HEK293 (cell line): ENCODE results near the gene AMMECR1.

ENCODE experiments used
- CTCF ChIA-PET: fragments of 350-600 bp; formaldehyde crosslinking; extraction: SDS; loops from one replicate; lab custom pipeline; 2021; ENCODE audit warnings: antibody characterized with exemption; lab: Yijun Ruan, JAX
- POLR2A ChIA-PET: fragments of 300-600 bp; formaldehyde crosslinking; extraction: SDS; loops from one replicate; lab custom pipeline; 2020; ENCODE audit warnings: antibody characterized with exemption, inconsistent platforms; lab: Yijun Ruan, JAX
- H3K27ac ChIP-seq: fragments of 200-500 bp; sonication (Bioruptor generic); 2 replicates; pipeline ENCODE4 v1.5.1; 2014; ENCODE audit warnings: low read depth, low read length, control low read depth, inconsistent platforms; ENCODE audit errors: extremely low read depth
- H3K36me3 ChIP-seq, 2 experiments: fragments of 200-500 bp in 1 of 2; sonication (Bioruptor generic) in 1 of 2; 1 replicate in 1 of 2; 2 replicates in 1 of 2; pipeline ENCODE4 v1.5.1; 2014 to 2017; ENCODE audit warnings: inconsistent platforms in 2 of 2, low read length in 2 of 2; ENCODE audit not compliant: control insufficient read depth in 2 of 2, insufficient read depth in 1 of 2
- H3K4me1 ChIP-seq: fragments of 200-500 bp; sonication (Bioruptor generic); 2 replicates; pipeline ENCODE4 v1.5.1; 2014; ENCODE audit warnings: mild to moderate bottlenecking, low read length, inconsistent platforms; ENCODE audit not compliant: control insufficient read depth, insufficient read depth
- H3K4me3 ChIP-seq: 2 replicates; pipeline ENCODE4 v1.5.1; 2011; ENCODE audit warnings: low read depth, mild to moderate bottlenecking, control low read depth, low read length, moderate library complexity
- H3K9me3 ChIP-seq: fragments of 200-500 bp; sonication (Bioruptor generic); 2 replicates; pipeline ENCODE4 v1.5.1; 2014; ENCODE audit warnings: low read depth, low read length, inconsistent platforms; ENCODE audit not compliant: control insufficient read depth, insufficient read depth
- BCL11B ChIP-seq: fragments of 450-650 bp; formaldehyde crosslinking; IDR thresholded peaks from 2 replicates; pipeline ENCODE4 v1.5.1; 2016; ENCODE audit warnings: low read depth, missing biosample characterization, missing genetic modification characterization
- GLI4 ChIP-seq: fragments of 450-650 bp; formaldehyde crosslinking; IDR thresholded peaks from 2 replicates; pipeline ENCODE4 v1.5.1; 2016; ENCODE audit warnings: missing biosample characterization, missing genetic modification characterization
- HOXC10 ChIP-seq: sonication (generic); formaldehyde crosslinking; IDR thresholded peaks from 2 replicates; pipeline ENCODE4 v1.8.1; 2023; ENCODE audit warnings: mild to moderate bottlenecking, missing genetic modification reagents
- SCRT2 ChIP-seq: fragments of 450-650 bp; formaldehyde crosslinking; IDR thresholded peaks from 2 replicates; pipeline ENCODE4 v1.5.1; 2016; ENCODE audit warnings: missing biosample characterization, missing genetic modification characterization
- SP7 ChIP-seq: fragments of 450-650 bp; formaldehyde crosslinking; IDR thresholded peaks from 2 replicates; pipeline ENCODE4 v1.5.1; 2016; ENCODE audit warnings: missing biosample characterization, missing genetic modification characterization
- ZBTB48 ChIP-seq: fragments of 450-650 bp; formaldehyde crosslinking; IDR thresholded peaks from 2 replicates; pipeline ENCODE4 v1.5.1; 2016; ENCODE audit warnings: missing biosample characterization, missing genetic modification characterization
- ZNF132 ChIP-seq: fragments of 450-650 bp; formaldehyde crosslinking; IDR thresholded peaks from 2 replicates; pipeline ENCODE4 v1.5.1; 2017; ENCODE audit warnings: missing biosample characterization, missing genetic modification characterization, borderline replicate concordance
- ZNF211 ChIP-seq: fragments of 450-650 bp; formaldehyde crosslinking; IDR thresholded peaks from 2 replicates; pipeline ENCODE4 v1.5.1; 2016; ENCODE audit warnings: low read depth, missing biosample characterization, missing genetic modification characterization
- ZNF248 ChIP-seq: fragments of 450-650 bp; formaldehyde crosslinking; IDR thresholded peaks from 2 replicates; pipeline ENCODE4 v1.5.1; 2017; ENCODE audit warnings: missing biosample characterization, missing genetic modification characterization
- ZNF324 ChIP-seq: fragments of 450-650 bp; formaldehyde crosslinking; IDR thresholded peaks from 2 replicates; pipeline ENCODE4 v1.5.1; 2016; ENCODE audit warnings: missing biosample characterization, missing genetic modification characterization
- ZNF366 ChIP-seq: fragments of 450-650 bp; formaldehyde crosslinking; conservative IDR thresholded peaks from 2 replicates; pipeline ENCODE4 v1.5.1; 2016; ENCODE audit warnings: missing biosample characterization, missing genetic modification characterization
- ZNF624 ChIP-seq: fragments of 450-650 bp; formaldehyde crosslinking; IDR thresholded peaks from 2 replicates; pipeline ENCODE4 v1.5.1; 2017; ENCODE audit warnings: missing biosample characterization, missing genetic modification characterization
- TF ChIP-seq, protein P1 (sequence below): fragments of 450-650 bp; formaldehyde crosslinking; IDR thresholded peaks from 2 replicates; pipeline ENCODE4 v1.5.1; 2016; ENCODE audit warnings: missing biosample characterization, missing genetic modification characterization
- TF ChIP-seq, protein P2 (sequence below): fragments of 450-650 bp; formaldehyde crosslinking; IDR thresholded peaks from 2 replicates; pipeline ENCODE4 v1.5.1; 2017; ENCODE audit warnings: missing biosample characterization, missing genetic modification characterization
- TF ChIP-seq, protein P3 (sequence below): fragments of 450-650 bp; formaldehyde crosslinking; IDR thresholded peaks from 2 replicates; pipeline ENCODE4 v1.5.1; 2016; ENCODE audit warnings: missing biosample characterization, missing genetic modification characterization, borderline replicate concordance
- TF ChIP-seq, protein P4 (sequence below): fragments of 450-650 bp; formaldehyde crosslinking; IDR thresholded peaks from 2 replicates; pipeline ENCODE4 v1.5.1; 2016; ENCODE audit warnings: missing biosample characterization, missing genetic modification characterization
- TF ChIP-seq, protein P5 (sequence below): fragments of 450-650 bp; formaldehyde crosslinking; IDR thresholded peaks from 2 replicates; pipeline ENCODE4 v1.5.1; 2016; ENCODE audit warnings: missing biosample characterization, missing genetic modification characterization

AMMECR1 gene

DNA sequence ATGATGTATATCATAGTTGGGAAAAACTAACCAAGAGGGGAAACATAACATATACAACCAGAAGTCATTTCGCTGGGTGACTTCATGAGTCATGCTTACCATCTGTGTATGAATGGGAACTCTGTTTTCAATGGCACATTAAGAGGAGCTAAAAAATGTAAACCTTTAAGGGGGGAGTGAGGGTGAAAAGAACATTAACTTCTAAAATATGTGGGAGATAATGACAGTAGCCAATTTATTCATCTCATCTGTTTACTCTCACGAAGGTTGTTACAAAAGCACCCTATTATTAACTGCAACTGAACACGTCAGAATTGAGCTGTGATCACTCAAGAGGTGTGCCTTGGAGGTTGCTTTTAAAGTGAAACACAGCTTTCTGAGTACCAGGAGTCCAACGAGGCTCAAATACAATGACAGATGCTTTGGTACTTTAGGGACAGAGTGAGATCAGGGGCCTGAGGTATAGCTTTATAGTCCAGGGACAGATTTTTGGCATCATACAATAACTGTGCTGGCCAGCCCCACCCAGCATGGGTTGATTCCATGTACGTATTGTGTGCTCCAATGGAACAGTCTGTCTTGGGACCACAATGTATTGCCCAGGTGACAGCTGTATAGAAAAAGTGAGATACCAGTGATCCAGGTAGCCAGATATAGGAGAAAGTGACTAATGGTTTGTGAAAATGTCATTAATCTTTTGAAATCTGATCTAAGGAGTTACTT, 107.3 kb downstream of the AMMECR1 start:
- TF ChIP-seq, protein P1, sequence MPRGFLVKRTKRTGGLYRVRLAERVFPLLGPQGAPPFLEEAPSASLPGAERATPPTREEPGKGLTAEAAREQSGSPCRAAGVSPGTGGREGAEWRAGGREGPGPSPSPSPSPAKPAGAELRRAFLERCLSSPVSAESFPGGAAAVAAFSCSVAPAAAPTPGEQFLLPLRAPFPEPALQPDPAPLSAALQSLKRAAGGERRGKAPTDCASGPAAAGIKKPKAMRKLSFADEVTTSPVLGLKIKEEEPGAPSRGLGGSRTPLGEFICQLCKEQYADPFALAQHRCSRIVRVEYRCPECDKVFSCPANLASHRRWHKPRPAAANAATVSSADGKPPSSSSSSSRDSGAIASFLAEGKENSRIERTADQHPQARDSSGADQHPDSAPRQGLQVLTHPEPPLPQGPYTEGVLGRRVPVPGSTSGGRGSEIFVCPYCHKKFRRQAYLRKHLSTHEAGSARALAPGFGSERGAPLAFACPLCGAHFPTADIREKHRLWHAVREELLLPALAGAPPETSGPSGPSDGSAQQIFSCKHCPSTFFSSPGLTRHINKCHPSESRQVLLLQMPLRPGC (tag by site-specific recombination) = no peak
- TF ChIP-seq, protein P2, sequence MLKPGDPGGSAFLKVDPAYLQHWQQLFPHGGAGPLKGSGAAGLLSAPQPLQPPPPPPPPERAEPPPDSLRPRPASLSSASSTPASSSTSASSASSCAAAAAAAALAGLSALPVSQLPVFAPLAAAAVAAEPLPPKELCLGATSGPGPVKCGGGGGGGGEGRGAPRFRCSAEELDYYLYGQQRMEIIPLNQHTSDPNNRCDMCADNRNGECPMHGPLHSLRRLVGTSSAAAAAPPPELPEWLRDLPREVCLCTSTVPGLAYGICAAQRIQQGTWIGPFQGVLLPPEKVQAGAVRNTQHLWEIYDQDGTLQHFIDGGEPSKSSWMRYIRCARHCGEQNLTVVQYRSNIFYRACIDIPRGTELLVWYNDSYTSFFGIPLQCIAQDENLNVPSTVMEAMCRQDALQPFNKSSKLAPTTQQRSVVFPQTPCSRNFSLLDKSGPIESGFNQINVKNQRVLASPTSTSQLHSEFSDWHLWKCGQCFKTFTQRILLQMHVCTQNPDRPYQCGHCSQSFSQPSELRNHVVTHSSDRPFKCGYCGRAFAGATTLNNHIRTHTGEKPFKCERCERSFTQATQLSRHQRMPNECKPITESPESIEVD (tag by site-specific recombination) = peak; percentile 55; the same call in 1 of the 2 replicates
- TF ChIP-seq SP7 (tag by site-specific recombination) = peak; percentile 94

DNA sequence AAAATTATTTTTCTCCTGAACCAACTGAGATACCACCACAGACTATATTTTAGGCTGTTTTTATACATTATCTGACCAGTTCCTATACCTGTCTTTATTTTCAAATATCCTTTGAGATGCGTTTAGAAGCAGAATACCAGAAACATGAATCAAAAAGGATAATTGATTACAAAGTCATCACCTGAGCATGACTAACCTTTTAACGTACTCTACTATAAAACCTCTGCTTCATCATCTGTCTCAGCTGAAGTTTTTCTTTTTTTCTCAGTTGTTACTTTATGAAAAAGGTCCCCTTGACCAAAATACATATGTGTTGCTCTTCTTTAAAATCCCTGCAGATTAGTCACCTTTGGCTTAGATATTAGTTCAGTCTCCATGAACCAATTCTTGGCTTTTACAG, 109.8 kb downstream of the AMMECR1 start:
- TF ChIP-seq, protein P3, sequence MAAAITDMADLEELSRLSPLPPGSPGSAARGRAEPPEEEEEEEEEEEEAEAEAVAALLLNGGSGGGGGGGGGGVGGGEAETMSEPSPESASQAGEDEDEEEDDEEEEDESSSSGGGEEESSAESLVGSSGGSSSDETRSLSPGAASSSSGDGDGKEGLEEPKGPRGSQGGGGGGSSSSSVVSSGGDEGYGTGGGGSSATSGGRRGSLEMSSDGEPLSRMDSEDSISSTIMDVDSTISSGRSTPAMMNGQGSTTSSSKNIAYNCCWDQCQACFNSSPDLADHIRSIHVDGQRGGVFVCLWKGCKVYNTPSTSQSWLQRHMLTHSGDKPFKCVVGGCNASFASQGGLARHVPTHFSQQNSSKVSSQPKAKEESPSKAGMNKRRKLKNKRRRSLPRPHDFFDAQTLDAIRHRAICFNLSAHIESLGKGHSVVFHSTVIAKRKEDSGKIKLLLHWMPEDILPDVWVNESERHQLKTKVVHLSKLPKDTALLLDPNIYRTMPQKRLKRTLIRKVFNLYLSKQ = no peak
- TF ChIP-seq HOXC10 (CRISPR knock-in tag) (no peak), ZNF248 (tag by site-specific recombination) (no peak), ZNF132 (tag by site-specific recombination) (no peak), ZNF624 (tag by site-specific recombination) (no peak), ZNF366 (tag by site-specific recombination) (no peak), ZNF211 (tag by site-specific recombination) (no peak), SCRT2 (no peak), GLI4 (tag by site-specific recombination) (no peak), ZBTB48 (tag by site-specific recombination) (no peak), BCL11B (tag by site-specific recombination) (no peak), ZNF324 (tag by site-specific recombination) (no peak)
- TF ChIP-seq, protein P4, sequence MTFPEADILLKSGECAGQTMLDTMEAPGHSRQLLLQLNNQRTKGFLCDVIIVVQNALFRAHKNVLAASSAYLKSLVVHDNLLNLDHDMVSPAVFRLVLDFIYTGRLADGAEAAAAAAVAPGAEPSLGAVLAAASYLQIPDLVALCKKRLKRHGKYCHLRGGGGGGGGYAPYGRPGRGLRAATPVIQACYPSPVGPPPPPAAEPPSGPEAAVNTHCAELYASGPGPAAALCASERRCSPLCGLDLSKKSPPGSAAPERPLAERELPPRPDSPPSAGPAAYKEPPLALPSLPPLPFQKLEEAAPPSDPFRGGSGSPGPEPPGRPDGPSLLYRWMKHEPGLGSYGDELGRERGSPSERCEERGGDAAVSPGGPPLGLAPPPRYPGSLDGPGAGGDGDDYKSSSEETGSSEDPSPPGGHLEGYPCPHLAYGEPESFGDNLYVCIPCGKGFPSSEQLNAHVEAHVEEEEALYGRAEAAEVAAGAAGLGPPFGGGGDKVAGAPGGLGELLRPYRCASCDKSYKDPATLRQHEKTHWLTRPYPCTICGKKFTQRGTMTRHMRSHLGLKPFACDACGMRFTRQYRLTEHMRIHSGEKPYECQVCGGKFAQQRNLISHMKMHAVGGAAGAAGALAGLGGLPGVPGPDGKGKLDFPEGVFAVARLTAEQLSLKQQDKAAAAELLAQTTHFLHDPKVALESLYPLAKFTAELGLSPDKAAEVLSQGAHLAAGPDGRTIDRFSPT (tag by site-specific recombination) = no peak
- TF ChIP-seq, protein P2 (tag by site-specific recombination) = no peak
- TF ChIP-seq, protein P5, sequence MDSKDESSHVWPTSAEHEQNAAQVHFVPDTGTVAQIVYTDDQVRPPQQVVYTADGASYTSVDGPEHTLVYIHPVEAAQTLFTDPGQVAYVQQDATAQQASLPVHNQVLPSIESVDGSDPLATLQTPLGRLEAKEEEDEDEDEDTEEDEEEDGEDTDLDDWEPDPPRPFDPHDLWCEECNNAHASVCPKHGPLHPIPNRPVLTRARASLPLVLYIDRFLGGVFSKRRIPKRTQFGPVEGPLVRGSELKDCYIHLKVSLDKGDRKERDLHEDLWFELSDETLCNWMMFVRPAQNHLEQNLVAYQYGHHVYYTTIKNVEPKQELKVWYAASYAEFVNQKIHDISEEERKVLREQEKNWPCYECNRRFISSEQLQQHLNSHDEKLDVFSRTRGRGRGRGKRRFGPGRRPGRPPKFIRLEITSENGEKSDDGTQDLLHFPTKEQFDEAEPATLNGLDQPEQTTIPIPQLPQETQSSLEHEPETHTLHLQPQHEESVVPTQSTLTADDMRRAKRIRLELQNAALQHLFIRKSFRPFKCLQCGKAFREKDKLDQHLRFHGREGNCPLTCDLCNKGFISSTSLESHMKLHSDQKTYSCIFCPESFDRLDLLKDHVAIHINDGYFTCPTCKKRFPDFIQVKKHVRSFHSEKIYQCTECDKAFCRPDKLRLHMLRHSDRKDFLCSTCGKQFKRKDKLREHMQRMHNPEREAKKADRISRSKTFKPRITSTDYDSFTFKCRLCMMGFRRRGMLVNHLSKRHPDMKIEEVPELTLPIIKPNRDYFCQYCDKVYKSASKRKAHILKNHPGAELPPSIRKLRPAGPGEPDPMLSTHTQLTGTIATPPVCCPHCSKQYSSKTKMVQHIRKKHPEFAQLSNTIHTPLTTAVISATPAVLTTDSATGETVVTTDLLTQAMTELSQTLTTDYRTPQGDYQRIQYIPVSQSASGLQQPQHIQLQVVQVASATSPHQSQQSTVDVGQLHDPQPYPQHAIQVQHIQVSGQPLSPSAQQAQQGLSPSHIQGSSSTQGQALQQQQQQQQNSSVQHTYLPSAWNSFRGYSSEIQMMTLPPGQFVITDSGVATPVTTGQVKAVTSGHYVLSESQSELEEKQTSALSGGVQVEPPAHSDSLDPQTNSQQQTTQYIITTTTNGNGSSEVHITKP (tag by site-specific recombination) = no peak
- H3K4me3 ChIP-seq = no peak overlapping the region
- ChIA-PET CTCF (interaction anchor here (0.9 kb wide), 1 partner anchor 40 kb away, joined by 4 read pairs; no protein-coding TSS in a partner anchor), POLR2A (no interaction called here)
- H3K9me3 ChIP-seq = no peaks in the 10 kb centered on the region
- no peak overlapping the region for H3K27ac ChIP-seq
- no peaks in the 10 kb centered on the region for H3K36me3 ChIP-seq
- H3K4me1 ChIP-seq = no peaks in the 10 kb centered on the region; the same call in 1 of the 2 replicates

More for the DNA sequence above, 107.3 kb downstream of the AMMECR1 start:
- H3K4me1 ChIP-seq = no peaks in the 10 kb centered on the region; the same call in 1 of the 2 replicates
- H3K4me3 ChIP-seq = no peak overlapping the region
- no peak overlapping the region for H3K27ac ChIP-seq
- ChIA-PET CTCF (interaction anchor here (0.6 to 2.5 kb wide), 7 partner anchors 12 to 1836 kb away, joined by 3 to 6 read pairs (median 3); no protein-coding TSS in a partner anchor), POLR2A (interaction anchor here (0.5 to 0.6 kb wide), 2 partner anchors 22 to 59 kb away, joined by 3 read pairs; no protein-coding TSS in a partner anchor)
- no peaks in the 10 kb centered on the region for H3K9me3 ChIP-seq
- H3K36me3 ChIP-seq = no peaks in the 10 kb centered on the region
